Prostate gland (tissue), 1 donor: ENCODE data around the gene SLC5A9.
"Not testable (repeated sequence)": the region's sequence is repeated elsewhere in the genome, so short reads cannot be mapped to it uniquely, and the experiment has no call there.

ENCODE experiments used
- POLR2A ChIP-seq: fragments of 450-650 bp; IDR thresholded peaks from one replicate; pipeline ENCODE4 v1.6.1; 2016; ENCODE audit warnings: antibody characterized with exemption, mild to moderate bottlenecking
- POLR2AphosphoS5 ChIP-seq: sonication (generic); formaldehyde crosslinking; IDR thresholded peaks from one replicate; pipeline ENCODE4 v1.6.1; 2017; ENCODE audit warnings: antibody characterized with exemption

DNA sequence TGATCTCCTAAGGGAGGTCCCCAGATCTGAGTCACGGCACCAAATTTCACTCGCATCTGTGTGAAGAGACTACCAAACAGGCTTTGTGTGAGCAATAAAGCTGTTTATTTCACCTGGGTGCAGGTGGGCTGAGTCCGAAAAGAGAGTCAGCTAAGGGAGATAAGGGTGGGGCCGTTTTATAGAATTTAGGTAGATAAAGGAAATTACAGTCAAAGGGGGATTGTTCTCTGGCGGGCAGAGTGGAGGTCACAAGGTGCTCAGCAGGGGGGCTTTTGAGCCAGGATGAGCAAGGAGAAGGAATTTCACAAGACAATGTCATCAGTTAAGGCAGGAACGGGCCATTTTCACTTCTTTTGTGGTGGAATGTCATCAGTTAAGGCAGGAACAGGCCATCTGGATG is 8.2 kb upstream of the SLC5A9 start:
- TF ChIP-seq POLR2AphosphoS5, POLR2A: not testable (repeated sequence)
